ENCODE data around the gene LRRN4.

Gene LRRN4

DNA sequence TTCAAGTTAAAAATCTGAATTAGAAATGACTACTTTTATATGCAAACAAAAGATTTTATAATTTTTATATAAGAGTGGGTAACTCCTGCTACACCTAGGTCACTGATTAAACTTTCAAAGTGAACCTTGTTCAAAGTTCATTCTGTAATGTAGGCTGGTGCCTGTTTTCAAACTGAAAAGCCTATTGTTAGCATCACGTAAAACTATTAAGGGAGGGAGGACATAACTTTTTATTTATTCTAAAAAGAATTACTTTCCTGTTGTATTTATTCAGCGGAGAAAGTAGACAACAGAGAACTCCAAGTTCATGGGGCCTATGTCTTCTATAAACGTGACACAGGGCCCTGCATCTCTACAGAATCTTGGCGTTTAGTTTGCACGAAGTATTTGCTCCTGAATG is 41.5 kb upstream of the LRRN4 start:
- no peak for TF ChIP-seq CTCF (IDR thresholded peaks at IDR 0.05; ENCODE audit: insufficient read depth, low read length, poor library complexity, severe bottlenecking)
- no peaks in the 10 kb centered on the region for H3K36me3 ChIP-seq (ENCODE audit: control insufficient read depth, insufficient read depth, low read length)

GRCh38 chr20:6094565-6094964 is 40.7 kb upstream of the LRRN4 start:
- no peak for TF ChIP-seq CTCF (IDR thresholded peaks at IDR 0.05; ENCODE audit: insufficient read depth, low read length, poor library complexity, severe bottlenecking)
- H3K36me3 ChIP-seq (ENCODE audit: control insufficient read depth, insufficient read depth, low read length): no peaks in the 10 kb centered on the region
- no peak for DNase-seq (ENCODE audit: extremely low read depth, insufficient read length)
- H3K4me3 ChIP-seq (replicated peaks; ENCODE audit: low read depth, low read length): no peak overlapping the region
- no peaks in the 10 kb centered on the region; the same call in 1 of the 2 replicates for H3K27me3 ChIP-seq (replicated peaks; ENCODE audit: control insufficient read depth, insufficient read depth, low read length)

More for the DNA sequence above, 41.5 kb upstream of the LRRN4 start:
- Histone ChIP-seq H3K27me3 (replicated peaks; ENCODE audit: control insufficient read depth, insufficient read depth, low read length) (no peaks in the 10 kb centered on the region; the same call in 1 of the 2 replicates), H3K4me3 (replicated peaks; ENCODE audit: low read depth, low read length) (no peak overlapping the region)
- DNase-seq (ENCODE audit: extremely low read depth, insufficient read length): no peak

DNA sequence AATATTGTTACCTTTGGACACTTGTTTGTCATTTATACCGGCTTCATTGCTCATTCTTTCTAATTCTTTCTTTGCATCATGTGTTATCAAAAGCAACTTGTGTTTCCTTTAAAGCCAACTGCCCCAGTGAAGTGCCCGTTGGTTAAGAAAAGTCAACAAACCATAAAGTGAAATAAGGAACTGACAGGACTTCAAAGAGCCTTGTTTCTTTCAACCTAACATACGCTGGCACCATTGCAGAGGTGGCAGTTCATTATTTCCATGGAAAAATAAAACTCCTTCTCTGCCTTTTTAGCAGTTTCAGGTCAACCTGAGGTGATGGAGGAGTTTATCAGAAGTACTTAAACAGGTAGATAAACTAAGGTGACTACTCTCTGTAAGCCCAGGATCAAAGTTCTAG is 40.2 kb upstream of the LRRN4 start:
- no peak for TF ChIP-seq CTCF (IDR thresholded peaks at IDR 0.05; ENCODE audit: insufficient read depth, low read length, poor library complexity, severe bottlenecking)
- no peaks in the 10 kb centered on the region for H3K36me3 ChIP-seq (ENCODE audit: control insufficient read depth, insufficient read depth, low read length)
- no peaks in the 10 kb centered on the region; the same call in 1 of the 2 replicates for H3K27me3 ChIP-seq (replicated peaks; ENCODE audit: control insufficient read depth, insufficient read depth, low read length)
- no peak overlapping the region for H3K4me3 ChIP-seq (replicated peaks; ENCODE audit: low read depth, low read length)
- no peak for DNase-seq (ENCODE audit: extremely low read depth, insufficient read length)

DNA sequence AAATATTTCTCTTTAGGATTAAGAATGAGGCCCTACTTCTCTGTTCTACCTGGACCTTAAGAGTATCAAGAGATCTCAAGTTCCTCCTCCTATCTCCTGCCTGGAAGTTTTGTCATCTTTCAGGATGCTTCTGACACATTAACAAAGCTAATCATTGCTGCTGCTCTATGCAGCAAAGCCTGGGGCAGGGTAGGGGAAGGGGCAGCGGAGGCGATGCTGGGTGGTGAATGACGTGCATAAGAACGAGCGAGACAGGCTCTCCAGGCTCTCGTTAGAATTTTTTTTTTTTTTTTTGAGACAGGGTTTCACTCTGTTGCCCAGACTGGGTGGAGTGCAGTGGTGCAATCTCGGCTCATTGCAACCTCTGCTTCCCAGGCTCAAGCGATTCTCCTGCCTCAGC is 37.8 kb upstream of the LRRN4 start:
- Histone ChIP-seq H3K27me3 (replicated peaks; ENCODE audit: control insufficient read depth, insufficient read depth, low read length) (no peaks in the 10 kb centered on the region; the same call in 1 of the 2 replicates), H3K36me3 (ENCODE audit: control insufficient read depth, insufficient read depth, low read length) (no peaks in the 10 kb centered on the region), H3K4me3 (replicated peaks; ENCODE audit: low read depth, low read length) (no peak overlapping the region)
- no peak for TF ChIP-seq CTCF (IDR thresholded peaks at IDR 0.05; ENCODE audit: insufficient read depth, low read length, poor library complexity, severe bottlenecking)
- DNase-seq (ENCODE audit: extremely low read depth, insufficient read length): no peak

DNA sequence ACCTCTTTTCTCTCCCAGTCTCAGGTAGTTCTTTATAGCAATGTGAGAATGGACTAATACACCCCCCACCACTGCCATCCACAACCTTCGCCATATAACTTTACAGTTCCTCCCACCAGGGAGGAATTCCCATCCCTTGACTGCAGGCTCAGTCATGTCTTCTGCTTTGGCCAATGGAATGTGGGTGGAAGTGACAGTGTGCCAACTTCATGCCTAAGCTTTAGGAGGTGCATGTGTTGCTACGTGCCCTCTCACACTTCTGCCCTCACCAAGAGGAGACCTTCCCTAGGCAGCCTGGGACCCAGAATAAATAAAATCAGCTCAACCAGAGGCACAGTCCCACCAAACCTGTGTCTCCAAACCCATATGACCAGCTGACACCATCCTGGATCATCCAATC is 33.0 kb upstream of the LRRN4 start:
- H3K4me3 ChIP-seq (replicated peaks; ENCODE audit: low read depth, low read length): no peak overlapping the region
- H3K27me3 ChIP-seq (replicated peaks; ENCODE audit: control insufficient read depth, insufficient read depth, low read length): no peaks in the 10 kb centered on the region; the same call in 1 of the 2 replicates
- no peak for TF ChIP-seq CTCF (IDR thresholded peaks at IDR 0.05; ENCODE audit: insufficient read depth, low read length, poor library complexity, severe bottlenecking)
- DNase-seq (ENCODE audit: extremely low read depth, insufficient read length): no peak
- no peaks in the 10 kb centered on the region for H3K36me3 ChIP-seq (ENCODE audit: control insufficient read depth, insufficient read depth, low read length)

GRCh38 chr20:6083926-6084325 is 30.1 kb upstream of the LRRN4 start:
- no peaks in the 10 kb centered on the region for H3K36me3 ChIP-seq (ENCODE audit: control insufficient read depth, insufficient read depth, low read length)
- no peak for DNase-seq (ENCODE audit: extremely low read depth, insufficient read length)
- H3K27me3 ChIP-seq (replicated peaks; ENCODE audit: control insufficient read depth, insufficient read depth, low read length): no peaks in the 10 kb centered on the region
- no peak for TF ChIP-seq CTCF (IDR thresholded peaks at IDR 0.05; ENCODE audit: insufficient read depth, low read length, poor library complexity, severe bottlenecking)
- H3K4me3 ChIP-seq (replicated peaks; ENCODE audit: low read depth, low read length): no peak overlapping the region
